GM18517 (cell line): ENCODE results near the gene DPF3.
A peak's percentile ranks its signal among the peaks of the same experiment; 100 is the strongest.

ENCODE experiments used
- ATAC-seq: cut with Tn5 transposase; IDR thresholded peaks from one replicate; pipeline ENCODE4 v1.9.1; 2021; ENCODE audit warnings: mild to moderate bottlenecking, moderate library complexity; ENCODE audit not compliant: unreplicated experiment

DPF3 gene

GRCh38 chr14:72652179-72652578, 241.7 kb downstream of the DPF3 start:
- ATAC-seq = no peak

DNA sequence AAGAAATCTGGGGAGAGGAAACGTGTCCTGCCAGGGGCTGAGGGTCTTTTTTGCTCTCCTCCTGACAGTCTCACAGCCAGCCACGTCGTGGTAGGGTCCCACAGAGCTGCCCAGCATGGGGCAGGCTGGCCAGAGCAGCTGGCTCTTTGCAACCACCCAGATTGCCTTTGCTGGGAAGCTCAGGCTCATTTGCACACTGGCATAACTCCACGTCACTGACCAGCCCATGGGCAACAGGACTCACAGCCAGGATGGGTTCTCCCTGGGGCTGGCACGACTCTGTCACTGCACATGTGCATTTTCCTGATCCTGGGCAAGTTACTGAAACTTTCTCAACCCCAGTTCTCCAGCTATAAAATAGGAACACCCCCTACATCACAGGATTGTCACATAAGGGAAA, 242.2 kb downstream of the DPF3 start:
- ATAC-seq = no peak

GRCh38 chr14:72651081-72651480, 242.8 kb downstream of the DPF3 start:
- no peak for ATAC-seq

DNA sequence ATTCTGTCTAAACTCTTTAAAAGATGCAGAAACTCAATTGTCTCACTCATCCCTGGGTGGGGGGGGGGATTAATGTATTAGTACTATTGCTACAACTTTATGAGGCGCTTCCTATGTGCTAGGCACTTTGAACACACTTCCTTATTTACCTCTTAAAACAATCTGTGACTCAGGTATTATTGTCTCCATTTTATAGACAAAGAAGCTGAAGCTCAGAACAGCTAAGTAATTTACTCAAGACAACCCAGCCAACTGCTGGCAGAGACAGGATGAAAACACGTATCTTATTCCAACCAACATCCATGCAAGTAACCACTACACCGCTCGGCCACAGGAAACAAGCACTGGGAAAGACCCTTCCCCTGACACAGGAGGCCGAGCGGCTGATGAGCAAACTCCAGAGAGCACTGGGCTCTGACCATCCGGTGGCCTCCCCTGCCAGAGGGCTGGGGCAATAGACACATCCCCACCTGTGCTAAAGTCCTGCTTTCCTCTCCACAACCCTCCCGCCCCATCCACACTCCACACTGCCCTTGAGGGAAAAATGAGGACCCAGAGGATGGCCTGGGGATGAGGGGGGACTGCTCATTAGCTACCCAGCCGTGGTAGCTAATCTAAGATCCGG, 244.2 kb downstream of the DPF3 start:
- no peak for ATAC-seq

GRCh38 chr14:72647782-72648181, 246.1 kb downstream of the DPF3 start:
- ATAC-seq = no peak

DNA sequence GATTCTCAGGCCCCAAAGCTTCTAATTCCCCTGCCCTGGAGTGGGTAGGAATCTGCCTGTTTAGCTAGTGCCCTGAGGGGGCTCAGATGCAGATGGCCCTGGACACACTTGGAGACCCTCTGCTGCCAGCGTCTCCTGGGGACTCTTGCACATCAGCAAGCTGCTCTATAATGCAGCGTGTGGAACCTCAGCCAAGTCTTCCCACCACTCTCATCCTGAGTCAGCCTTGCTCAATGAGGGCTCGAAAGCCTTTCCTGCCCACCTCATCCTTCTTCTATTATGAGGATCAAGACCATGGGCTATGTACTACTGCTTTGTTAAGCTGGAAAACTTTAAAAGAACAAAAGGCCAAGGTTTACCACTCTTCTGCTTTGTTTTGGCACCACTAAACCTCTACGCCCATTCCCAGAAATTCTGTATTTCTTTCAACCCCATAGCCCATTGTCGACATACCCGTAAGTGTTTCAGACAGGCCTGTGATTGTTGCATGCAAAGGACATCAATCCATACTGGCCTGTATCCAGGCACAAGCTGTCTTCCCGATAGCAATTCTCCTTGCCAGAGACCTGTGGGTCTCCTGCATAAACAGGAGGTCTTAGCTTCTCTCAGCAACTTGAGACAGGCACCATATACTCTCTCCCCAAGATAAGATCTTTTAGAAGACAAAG, 246.9 kb downstream of the DPF3 start:
- no peak for ATAC-seq

DNA sequence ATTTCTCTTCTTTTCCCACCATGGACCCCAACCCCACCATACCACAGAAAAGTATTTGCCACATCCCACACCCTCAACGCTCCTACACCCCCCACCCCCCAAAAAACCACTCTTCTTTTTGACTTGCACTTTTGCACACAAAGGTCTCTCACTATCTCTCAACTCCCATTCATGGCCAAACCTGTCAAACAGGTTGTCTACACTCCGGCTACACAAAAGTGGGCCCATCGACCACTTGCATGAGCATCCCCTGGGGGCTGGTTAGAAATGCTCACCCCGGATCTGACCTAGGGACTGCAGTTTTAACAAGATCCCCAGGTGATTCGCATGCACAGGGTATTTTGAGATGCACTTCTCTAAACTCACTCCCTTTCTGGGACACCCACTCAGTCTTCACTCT, 248.2 kb downstream of the DPF3 start:
- no peak for ATAC-seq

DNA sequence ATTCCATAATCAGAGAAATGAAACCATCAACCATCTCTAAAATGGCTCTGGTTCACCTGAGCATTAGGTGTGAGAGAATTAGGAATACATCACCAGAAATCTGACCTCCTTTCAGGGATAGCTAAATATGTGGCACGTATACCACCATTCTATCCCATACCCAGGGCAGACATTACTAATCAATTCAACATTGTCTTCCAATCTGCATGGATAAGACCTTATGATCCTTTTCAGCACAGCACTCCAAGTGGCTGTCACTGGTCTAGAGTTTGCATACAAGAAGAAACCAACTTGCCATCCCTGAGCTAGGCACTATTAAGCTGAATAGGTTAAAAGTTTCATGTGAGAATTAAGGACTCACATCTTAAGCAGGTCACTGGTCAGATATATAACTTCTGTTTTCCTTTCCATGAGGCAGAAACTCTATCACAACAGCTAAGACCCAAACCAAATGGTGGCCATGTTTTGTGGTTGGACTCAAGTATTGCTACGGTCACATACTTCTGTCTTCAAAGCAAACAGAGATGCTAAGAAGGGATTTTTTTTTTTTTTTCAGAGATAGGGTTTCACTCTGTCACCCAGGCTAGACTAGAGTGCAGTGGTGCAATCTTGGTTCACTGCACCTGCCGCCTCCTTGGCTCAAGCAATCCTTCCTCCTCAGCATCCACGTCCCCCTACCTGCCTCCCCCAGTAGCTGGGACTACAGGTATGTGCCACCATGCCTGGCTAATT, 249.0 kb downstream of the DPF3 start:
- ATAC-seq = no peak

DNA sequence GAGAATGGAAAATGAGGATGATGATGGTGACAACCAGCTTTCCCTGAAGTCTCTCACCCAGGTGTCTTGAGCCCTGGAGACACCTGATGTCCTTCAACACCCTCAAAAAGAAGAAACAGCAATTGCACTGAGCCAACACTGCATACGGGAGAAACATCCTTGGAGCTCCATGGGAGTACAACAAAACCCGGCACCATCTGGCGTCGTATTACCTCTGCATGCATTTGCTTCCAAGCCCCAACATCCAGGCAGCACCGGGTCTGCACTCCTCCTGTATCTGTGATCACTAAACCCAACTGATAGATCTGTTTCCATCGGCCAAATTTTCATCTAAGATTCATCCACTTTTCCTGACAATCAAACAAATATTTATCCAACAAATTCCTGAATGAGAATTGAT, 249.9 kb downstream of the DPF3 start:
- ATAC-seq = no peak

GRCh38 chr14:72643317-72643801, 250.5 kb downstream of the DPF3 start:
- no peak for ATAC-seq

- ATAC-seq = no peak
Measured at GRCh38 chr14:72640911-72641485, 252.9 kb downstream of the DPF3 start.

GRCh38 chr14:72638021-72638420, 255.9 kb downstream of the DPF3 start:
- ATAC-seq = no peak

DNA sequence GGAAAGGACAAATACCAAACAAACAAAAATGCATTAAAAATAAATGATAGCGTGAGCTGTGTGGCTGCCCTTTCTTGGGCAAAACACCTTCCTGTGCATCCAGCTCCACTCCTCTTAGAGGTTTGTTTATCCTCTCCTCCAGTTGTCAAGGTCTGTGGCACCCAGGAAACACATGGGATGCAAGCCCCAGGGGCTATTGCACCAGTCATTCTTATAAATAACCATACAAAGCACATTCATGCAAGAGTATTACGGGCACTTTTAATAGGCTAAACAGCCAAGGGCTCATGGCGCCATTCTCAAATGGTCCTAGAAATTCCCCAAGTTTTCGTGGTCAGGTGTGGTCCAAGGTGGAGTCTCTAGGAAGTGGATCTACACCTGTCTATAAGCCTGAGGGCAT, 257.0 kb downstream of the DPF3 start:
- ATAC-seq = no peak

DNA sequence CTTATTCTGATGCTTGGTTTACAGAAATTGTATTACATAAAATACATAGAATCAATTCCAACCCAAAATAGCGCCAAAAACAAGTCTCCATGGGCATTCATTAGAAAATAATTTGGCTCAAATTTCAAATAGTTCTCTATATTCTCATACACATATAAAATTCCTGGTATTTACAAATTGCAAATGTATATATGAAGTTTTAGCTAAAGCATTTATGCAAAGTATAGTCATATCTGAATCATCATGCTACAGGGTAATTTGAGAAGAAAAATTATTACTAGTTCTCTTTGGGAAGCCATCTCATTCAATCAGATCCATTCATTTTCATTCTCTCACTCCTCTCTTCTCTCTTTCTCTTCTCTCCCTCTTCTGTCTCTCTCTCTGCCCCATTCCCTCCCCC, 257.8 kb downstream of the DPF3 start:
- no peak for ATAC-seq

GRCh38 chr14:72634691-72635616, 258.9 kb downstream of the DPF3 start:
- ATAC-seq = peak; percentile 70

- no peak for ATAC-seq
Measured at GRCh38 chr14:72633551-72633950, 260.4 kb downstream of the DPF3 start.

DNA sequence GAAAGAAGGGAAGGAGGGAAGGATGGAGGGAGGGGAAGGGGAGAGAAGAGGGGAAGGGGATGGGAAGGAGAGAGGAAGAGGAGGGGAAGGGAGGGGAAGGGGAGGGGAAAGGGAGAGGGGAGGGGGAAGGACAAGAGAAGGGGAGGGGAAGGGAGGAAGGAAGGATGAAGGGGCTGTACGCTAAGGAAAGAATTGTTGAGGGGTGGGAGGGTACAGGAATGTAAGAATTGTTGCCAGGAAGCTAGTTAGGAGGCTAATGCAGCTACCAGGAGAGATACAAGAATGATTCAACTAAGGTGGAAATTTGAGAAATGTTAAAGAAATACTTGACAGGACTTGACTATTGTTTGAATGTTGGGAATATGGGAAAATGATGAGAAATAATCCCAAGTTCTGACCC, 261.2 kb downstream of the DPF3 start:
- no peak for ATAC-seq

GRCh38 chr14:72631401-72631800, 262.5 kb downstream of the DPF3 start:
- no peak for ATAC-seq

DNA sequence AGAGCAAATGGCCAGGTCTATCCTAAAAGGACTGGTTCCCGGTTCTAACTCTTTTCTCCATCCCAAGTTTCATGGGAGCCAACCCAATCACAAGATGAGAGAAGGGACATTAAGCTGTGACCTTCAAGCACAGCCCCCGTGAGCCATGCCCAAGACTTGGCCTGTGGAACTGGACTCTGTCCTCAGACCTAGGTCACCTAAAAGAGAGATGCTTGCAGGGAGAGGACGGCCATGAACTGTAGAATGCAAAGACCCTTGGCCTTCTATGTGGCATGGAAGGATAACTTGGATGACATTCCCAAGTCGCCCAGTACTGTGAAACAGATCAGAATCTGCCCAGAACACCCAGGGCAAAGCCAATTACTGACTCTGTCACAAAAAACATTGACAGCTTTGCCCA, 263.5 kb downstream of the DPF3 start:
- ATAC-seq = no peak

GRCh38 chr14:72629534-72629933, 264.4 kb downstream of the DPF3 start:
- ATAC-seq = no peak

- ATAC-seq = no peak
Measured at GRCh38 chr14:72625689-72626088, 268.2 kb downstream of the DPF3 start.
